Stimulated activated CD4-positive, alpha-beta T cell treated with anti-CD3 and anti-CD28 coated beads, Interleukin-1b, Interleukin-23, amount 100 ng/mL, for 24 hours (primary cell): ENCODE data around the gene RNPEPL1.

Experiments
- DNase-seq, 4 experiments: peaks; one replicate each; pipeline ENCODE4 v3.0.0-alpha.2; 2020; ENCODE audit warnings: low read depth in 4 of 4, low spot score in 1 of 4

Gene RNPEPL1

GRCh38 chr2:240564561-240565332, 3.5 kb upstream of the RNPEPL1 start:
- no peak for DNase-seq

- DNase-seq, result peak; percentile 59 to 83 (median 67)
These were observed 2.7 kb upstream of the RNPEPL1 start for GRCh38 chr2:240565333-240566202.

DNA sequence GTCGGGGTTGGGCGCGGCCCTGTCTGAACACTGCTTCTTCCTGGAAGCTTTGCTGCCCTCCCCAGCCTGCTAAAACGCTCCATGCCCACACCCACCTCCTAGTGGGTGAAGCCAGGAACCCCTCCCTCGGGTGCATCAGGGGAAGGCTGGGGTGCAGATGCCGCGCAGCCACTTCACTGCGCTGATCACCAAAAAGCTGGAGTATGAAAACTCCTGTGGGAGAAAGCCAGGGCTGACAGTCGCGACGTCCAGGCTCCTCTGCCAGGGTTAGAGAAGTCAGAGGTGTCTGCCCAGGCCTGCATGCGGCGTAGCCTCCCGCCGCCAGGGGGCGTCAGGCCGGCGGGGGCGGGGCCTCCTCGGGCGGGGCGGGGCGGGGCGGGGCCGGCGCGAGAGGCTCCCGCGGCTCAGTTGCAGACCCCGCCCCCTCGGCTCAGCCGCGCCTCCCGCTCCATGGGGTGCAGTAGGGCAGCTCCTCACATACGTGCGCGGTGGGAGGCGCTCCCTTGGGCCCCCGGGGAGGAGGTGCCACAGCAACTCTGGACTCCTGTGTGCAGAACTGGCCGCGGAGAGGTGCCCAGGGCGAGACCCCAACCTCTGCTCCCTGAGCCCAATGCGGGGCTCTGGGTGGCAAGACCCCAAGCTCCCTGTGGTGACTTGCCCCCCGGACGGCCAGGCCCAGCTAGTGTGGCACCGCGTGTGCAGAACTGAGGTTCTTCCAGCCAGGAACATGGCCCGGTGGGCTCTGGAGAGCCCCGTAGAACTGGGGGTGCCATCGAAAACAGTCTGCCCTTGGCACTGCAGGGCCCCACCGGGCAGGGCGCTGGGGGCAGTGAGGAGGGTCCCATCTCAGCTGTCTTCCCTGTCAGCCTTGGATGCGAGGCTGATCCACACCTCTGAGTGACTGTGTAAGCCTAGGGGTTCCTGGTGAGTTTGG, 1.8 kb upstream of the RNPEPL1 start:
- peak; percentile 80 to 97 (median 86) for DNase-seq

- no peak for DNase-seq
These were observed 980 bp upstream of the RNPEPL1 start for GRCh38 chr2:240567137-240567871.

GRCh38 chr2:240568678-240569522, 616 bp downstream of the RNPEPL1 start:
- peak in 1 of 4 experiments; percentile 31 for DNase-seq

GRCh38 chr2:240569523-240569997, 1.3 kb downstream of the RNPEPL1 start:
- DNase-seq, result no peak

- DNase-seq, result no peak
These were observed 1.8 kb downstream of the RNPEPL1 start for GRCh38 chr2:240569998-240570530.

DNA sequence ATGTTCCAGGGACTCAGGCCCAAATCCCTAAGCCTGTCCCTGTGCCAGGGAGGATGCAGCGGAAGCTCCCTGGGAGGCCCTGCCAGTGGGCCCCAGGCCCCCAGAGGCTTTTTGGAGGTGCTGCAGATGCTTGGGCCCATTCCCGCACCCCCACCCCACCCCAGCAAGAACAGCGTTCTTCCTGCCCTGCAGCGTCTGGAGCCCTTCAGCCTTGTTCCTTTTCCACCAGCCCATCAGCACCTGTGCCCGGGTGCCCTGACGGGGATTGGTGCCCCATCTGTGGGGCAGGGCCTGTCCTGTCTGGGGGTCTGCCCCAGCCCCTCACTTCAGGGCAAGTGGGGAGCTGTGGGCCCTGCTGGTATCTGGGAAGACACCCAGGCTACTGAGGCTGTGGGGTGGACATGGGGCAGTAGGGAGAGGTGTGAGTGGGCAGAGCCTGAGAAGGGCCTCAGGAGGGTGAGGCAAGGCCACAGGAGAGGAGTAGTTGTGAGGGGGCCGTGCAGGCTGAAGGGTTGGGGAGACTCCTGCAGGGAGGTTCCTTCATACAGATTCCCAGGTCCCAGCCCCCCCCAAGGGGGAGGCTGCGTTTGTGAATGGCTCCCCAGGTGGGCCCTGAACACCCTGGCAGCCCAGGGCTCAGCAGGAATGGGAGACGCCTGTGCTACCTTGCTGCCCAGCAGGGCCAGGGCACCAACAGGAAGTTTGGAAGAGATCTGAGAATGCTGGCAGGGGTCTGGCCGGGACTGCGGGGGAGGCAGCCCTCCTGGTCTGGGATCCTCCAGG, 2.4 kb downstream of the RNPEPL1 start:
- DNase-seq, result no peak

- DNase-seq, result no peak
These were observed 3.2 kb downstream of the RNPEPL1 start for GRCh38 chr2:240571314-240571973.

DNA sequence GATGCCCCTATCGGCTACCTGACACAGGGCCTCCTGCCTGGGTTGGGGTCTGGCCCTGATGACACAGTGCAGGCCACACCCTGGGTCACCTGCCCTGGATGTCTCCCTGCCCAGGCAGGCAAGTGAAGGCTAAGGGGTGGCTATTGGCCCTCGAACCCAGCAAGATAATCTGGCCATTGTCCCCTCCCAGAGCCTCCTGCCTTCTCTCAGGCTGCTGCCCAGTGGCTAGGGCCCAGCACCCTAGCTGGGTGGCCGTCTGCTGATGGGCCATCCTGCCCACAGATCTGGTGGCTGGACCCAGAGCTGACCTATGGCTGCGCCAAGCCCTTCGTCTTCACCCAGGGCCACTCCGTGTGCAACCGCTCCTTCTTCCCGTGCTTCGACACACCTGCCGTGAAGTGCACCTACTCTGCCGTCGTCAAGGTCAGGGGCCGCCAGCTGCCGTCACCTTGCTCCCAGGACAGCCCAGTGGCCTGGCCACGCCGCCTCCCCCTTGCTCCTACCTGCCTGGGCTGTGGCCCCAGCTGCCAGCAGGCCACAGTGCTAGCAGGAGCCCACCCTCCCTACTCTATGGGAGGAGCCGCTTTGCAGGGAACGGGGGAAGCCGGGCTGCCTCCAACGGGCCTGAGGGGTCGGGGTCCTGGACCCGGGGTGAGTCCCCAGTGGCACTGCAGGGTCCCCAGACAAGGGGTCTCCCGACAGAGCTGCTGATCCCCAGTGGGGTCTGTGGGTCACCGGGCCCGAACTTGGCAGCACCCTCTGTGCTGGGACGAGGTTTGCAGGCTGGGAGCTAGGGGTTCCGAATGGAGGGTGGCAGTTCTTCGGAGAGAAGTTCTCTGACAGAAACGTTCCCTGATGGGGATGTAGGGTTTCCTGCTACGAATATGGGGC, 4.1 kb downstream of the RNPEPL1 start:
- no peak for DNase-seq

DNA sequence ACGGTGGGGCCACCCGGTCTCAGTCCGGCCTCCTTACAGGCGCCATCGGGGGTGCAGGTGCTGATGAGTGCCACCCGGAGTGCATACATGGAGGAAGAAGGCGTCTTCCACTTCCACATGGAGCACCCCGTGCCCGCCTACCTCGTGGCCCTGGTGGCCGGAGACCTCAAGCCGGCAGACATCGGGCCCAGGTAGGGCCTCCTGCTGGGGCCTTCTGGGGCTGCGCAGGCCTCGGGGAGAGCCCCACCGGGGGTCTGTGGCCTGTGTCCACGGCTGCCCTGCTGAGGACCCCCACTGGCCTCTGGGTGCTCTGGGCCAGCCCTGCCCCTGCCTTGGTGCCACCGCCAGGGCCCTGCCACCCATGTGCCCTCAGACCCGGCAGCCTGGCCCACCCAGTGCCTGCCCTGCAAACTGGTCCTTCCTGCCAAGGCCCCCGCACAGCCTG, 4.8 kb downstream of the RNPEPL1 start:
- no peak for DNase-seq

GRCh38 chr2:240573516-240574385, 5.5 kb downstream of the RNPEPL1 start:
- no peak for DNase-seq

- DNase-seq, result no peak
These were observed 6.3 kb downstream of the RNPEPL1 start for GRCh38 chr2:240574386-240575100.

GRCh38 chr2:240575101-240575965, 7.0 kb downstream of the RNPEPL1 start:
- DNase-seq, result no peak
